H1 (cell line): ENCODE data around the gene SGSH. TPM values are rescaled to one million over a fixed set of nuclear protein-coding genes. Genes with fewer than 3 reads are reported as not detected.

Experiments used
- CTCF ChIA-PET: fragments of 300-600 bp; sonication (Branson Sonifier 250); formaldehyde crosslinking; loops from one replicate; lab custom pipeline; 2021; ENCODE audit not compliant: partially characterized antibody; lab: Charles Lee
- POLR2A ChIA-PET: fragments of 300-600 bp; sonication (Branson Sonifier 250); formaldehyde crosslinking; loops from one replicate; lab custom pipeline; 2021; ENCODE audit warnings: inconsistent platforms; ENCODE audit not compliant: partially characterized antibody; lab: Charles Lee
- DNase-seq, 2 experiments: peaks; one replicate each; pipeline versions ENCODE4 v3.0.0 to v3.0.0-alpha.2; 2010 to 2022; ENCODE audit warnings: low spot score in 2 of 2, low read depth in 1 of 2, mixed read lengths in 1 of 2
- FAIRE-seq: peaks from 2 replicates; lab custom pipeline; 2011; peaks lifted over from hg19 to GRCh38; lab: Jason Lieb, UNC
- H2AFZ ChIP-seq: 2 replicates; pipeline ENCODE4 v1.8.1; 2012; ENCODE audit warnings: low read length, inconsistent platforms
- H2AK5ac ChIP-seq: 2 replicates; pipeline ENCODE4 v1.6.1; 2013; ENCODE audit warnings: low read depth, low read length
- H2BK120ac ChIP-seq: replicated peaks from 2 replicates; pipeline ENCODE3; 2013; ENCODE audit warnings: low read depth, low read length, inconsistent platforms
- H2BK12ac ChIP-seq: 2 replicates; pipeline ENCODE4 v1.6.1; 2013; ENCODE audit warnings: low read depth, low read length
- H2BK15ac ChIP-seq: 2 replicates; pipeline ENCODE4 v1.6.1; 2013; ENCODE audit warnings: low read length
- H2BK20ac ChIP-seq: 2 replicates; pipeline ENCODE4 v1.6.1; 2013; ENCODE audit warnings: low read length
- H2BK5ac ChIP-seq: 2 replicates; pipeline ENCODE4 v1.6.1; 2013; ENCODE audit warnings: low read depth, low read length
- H3K14ac ChIP-seq: 2 replicates; pipeline ENCODE4 v1.6.1; 2013; ENCODE audit warnings: inconsistent platforms; ENCODE audit not compliant: insufficient read length
- H3K18ac ChIP-seq: 2 replicates; pipeline ENCODE4 v1.6.1; 2013; ENCODE audit warnings: low read length; ENCODE audit errors: extremely low read depth
- H3K23ac ChIP-seq: 2 replicates; pipeline ENCODE4 v1.6.1; 2013; ENCODE audit warnings: inconsistent platforms; ENCODE audit not compliant: insufficient read length
- H3K23me2 ChIP-seq: 2 replicates; pipeline ENCODE4 v1.6.1; 2013; ENCODE audit warnings: low read depth, low read length
- H3K27ac ChIP-seq: 2 replicates; pipeline ENCODE4 v1.6.1; 2011; ENCODE audit warnings: low read depth, low read length, inconsistent platforms
- H3K27me3 ChIP-seq, 4 experiments: replicated peaks in 1 of 4; 1 replicate in 1 of 4; 2 replicates in 3 of 4; pipeline versions ENCODE4 v1.6.1 to v1.8.1; 2011 to 2013; ENCODE audit warnings: low read length in 3 of 4, mild to moderate bottlenecking in 3 of 4, inconsistent platforms in 2 of 4, mixed read lengths in 2 of 4, moderate library complexity in 1 of 4; ENCODE audit not compliant: control insufficient read depth in 3 of 4, insufficient read depth in 3 of 4; ENCODE audit errors: extremely low read depth in 1 of 4
- H3K36me3 ChIP-seq, 4 experiments: 2 replicates each; pipeline versions ENCODE4 v1.6.1 to v1.8.1; 2011 to 2013; ENCODE audit warnings: mild to moderate bottlenecking in 4 of 4, low read length in 3 of 4, moderate library complexity in 2 of 4, control low read depth in 1 of 4, inconsistent platforms in 1 of 4; ENCODE audit not compliant: insufficient read depth in 4 of 4, control insufficient read depth in 2 of 4
- H3K4ac ChIP-seq: replicated peaks from 2 replicates; pipeline ENCODE3; 2013; ENCODE audit warnings: low read length, low read depth, mixed read lengths, inconsistent platforms; ENCODE audit not compliant: insufficient read length
- H3K4me1 ChIP-seq, 4 experiments: replicated peaks in 1 of 4; 1 replicate in 1 of 4; 2 replicates in 3 of 4; pipeline versions ENCODE4 v1.6.1 to v1.8.1; 2011 to 2013; ENCODE audit warnings: low read length in 3 of 4, inconsistent platforms in 2 of 4, mixed read lengths in 1 of 4; ENCODE audit not compliant: insufficient read depth in 4 of 4, control insufficient read depth in 3 of 4
- H3K4me2 ChIP-seq, 2 experiments: 2 replicates each; pipeline versions ENCODE4 v1.6.1 to v1.8.1; 2011 to 2013; ENCODE audit warnings: low read depth in 2 of 2, low read length in 2 of 2, control low read depth in 1 of 2, inconsistent platforms in 1 of 2, mild to moderate bottlenecking in 1 of 2; ENCODE audit not compliant: insufficient read depth in 1 of 2
- H3K4me3 ChIP-seq, 4 experiments: fragments of 200-600, 300-600 bp in 1 of 4; sonication (generic), shearing (Covaris generic), sonication (Bioruptor Twin) in 1 of 4; 2 replicates each; pipeline versions ENCODE4 v1.5.1 to v1.8.1; 2011 to 2016; ENCODE audit warnings: low read length in 4 of 4, low read depth in 3 of 4, control low read depth in 2 of 4, inconsistent platforms in 2 of 4, mild to moderate bottlenecking in 2 of 4, mixed read lengths in 1 of 4, moderate library complexity in 1 of 4; ENCODE audit not compliant: insufficient read depth in 2 of 4; ENCODE audit errors: extremely low read depth in 1 of 4
- H3K56ac ChIP-seq: replicated peaks from 2 replicates; pipeline ENCODE3; 2013; ENCODE audit warnings: low read depth, mild to moderate bottlenecking, mixed read lengths, low read length, inconsistent platforms; ENCODE audit not compliant: insufficient read length
- H3K79me1 ChIP-seq: 2 replicates; pipeline ENCODE4 v1.6.1; 2013; ENCODE audit warnings: low read depth, low read length, control low read depth
- H3K79me2 ChIP-seq, 2 experiments: 2 replicates each; pipeline versions ENCODE4 v1.6.1 to v1.8.1; 2012 to 2013; ENCODE audit warnings: low read length in 2 of 2, mild to moderate bottlenecking in 2 of 2, inconsistent platforms in 1 of 2; ENCODE audit not compliant: insufficient read depth in 2 of 2, control insufficient read depth in 1 of 2
- H3K9ac ChIP-seq, 4 experiments: replicated peaks in 1 of 4; 1 replicate in 1 of 4; 2 replicates in 3 of 4; pipeline versions ENCODE4 v1.6.1 to v1.8.1; 2011 to 2013; ENCODE audit warnings: low read depth in 3 of 4, low read length in 3 of 4, control low read depth in 2 of 4, mild to moderate bottlenecking in 2 of 4, moderate library complexity in 2 of 4, inconsistent platforms in 1 of 4; ENCODE audit errors: extremely low read depth in 1 of 4
- H3K9me3 ChIP-seq, 2 experiments: 2 replicates each; pipeline versions ENCODE4 v1.6.1 to v1.8.1; 2012 to 2013; ENCODE audit warnings: mild to moderate bottlenecking in 2 of 2, moderate library complexity in 2 of 2, control low read depth in 1 of 2, inconsistent platforms in 1 of 2, low read depth in 1 of 2, low read length in 1 of 2, mixed read lengths in 1 of 2; ENCODE audit not compliant: insufficient read depth in 2 of 2
- H4K20me1 ChIP-seq, 2 experiments: replicated peaks in 1 of 2; 2 replicates each; pipeline versions ENCODE3 to v1.8.1; 2011 to 2013; ENCODE audit warnings: inconsistent platforms in 2 of 2, low read length in 2 of 2, mild to moderate bottlenecking in 1 of 2; ENCODE audit not compliant: insufficient read depth in 2 of 2, control insufficient read depth in 1 of 2
- H4K5ac ChIP-seq: 2 replicates; pipeline ENCODE4 v1.6.1; 2013; ENCODE audit warnings: low read length, low read depth, mixed read lengths, inconsistent platforms; ENCODE audit not compliant: insufficient read length
- H4K8ac ChIP-seq: 2 replicates; pipeline ENCODE4 v1.8.0; 2013; ENCODE audit warnings: mild to moderate bottlenecking, moderate library complexity, low read length, inconsistent platforms; ENCODE audit not compliant: insufficient read depth; ENCODE audit errors: extremely low read depth
- H4K91ac ChIP-seq: replicated peaks from 2 replicates; pipeline ENCODE3; 2013; ENCODE audit warnings: low read length, mixed read lengths, inconsistent platforms; ENCODE audit not compliant: insufficient read length
- BRCA1 ChIP-seq: IDR thresholded peaks from 2 replicates; pipeline ENCODE4 v1.6.1; 2012; ENCODE audit warnings: low read depth, low read length, improper control_type of control experiment
- CREB1 ChIP-seq: IDR thresholded peaks from 2 replicates; pipeline ENCODE4 v1.6.1; 2012; ENCODE audit warnings: inconsistent platforms
- CTBP2 ChIP-seq: IDR thresholded peaks from 2 replicates; pipeline ENCODE4 v1.7.0; 2011; ENCODE audit warnings: borderline replicate concordance, mild to moderate bottlenecking, moderate library complexity, mixed read lengths, low read length; ENCODE audit not compliant: insufficient read depth, insufficient read length
- JUND ChIP-seq: IDR thresholded peaks from 2 replicates; pipeline ENCODE4 v1.6.1; 2011; ENCODE audit warnings: mild to moderate bottlenecking, improper control_type of control experiment, low read length
- KDM4A ChIP-seq: IDR thresholded peaks from one replicate; pipeline ENCODE4 v1.7.1; 2012; ENCODE audit warnings: low read depth, mild to moderate bottlenecking, moderate library complexity, low read length, inconsistent platforms; ENCODE audit not compliant: severe bottlenecking
- RAD21 ChIP-seq, 2 experiments: IDR thresholded peaks in 1 of 2; conservative IDR thresholded peaks in 1 of 2; 2 replicates each; pipeline ENCODE4 v1.6.1; 2011; ENCODE audit warnings: low read depth in 2 of 2, low read length in 2 of 2, improper control_type of control experiment in 1 of 2, inconsistent platforms in 1 of 2, mild to moderate bottlenecking in 1 of 2, moderate library complexity in 1 of 2
- SIRT6 ChIP-seq: IDR thresholded peaks from one replicate; pipeline ENCODE4 v1.7.1; 2012; ENCODE audit warnings: low read length, inconsistent platforms
- SP1 ChIP-seq: IDR thresholded peaks from 2 replicates; pipeline ENCODE4 v1.6.1; 2011; ENCODE audit warnings: low read depth, low read length
- SP4 ChIP-seq: IDR thresholded peaks from 2 replicates; pipeline ENCODE4 v1.6.1; 2012; ENCODE audit warnings: low read length, inconsistent platforms
- WGBS, 2 experiments: shearing (Covaris generic) in 1 of 2; methylation state at CpG; one replicate each; pipeline versions ENCODE4 v1.1.6 to v1.1.7; 2013 to 2015; ENCODE audit warnings: low lambda C conversion rate in 2 of 2, mixed read lengths in 2 of 2, inconsistent platforms in 1 of 2, low coverage in 1 of 2, missing lambda C conversion rate in 1 of 2; ENCODE audit not compliant: insufficient replicate concordance in 2 of 2, insufficient coverage in 1 of 2, insufficient read length in 1 of 2; ENCODE audit errors: extremely low coverage in 1 of 2, missing lambda C conversion rate in 1 of 2; 5-methylcytosine and 5-hydroxymethylcytosine counted together
- polyA plus RNA-seq, 7 experiments: library from polyadenylated mRNA; depleted of rRNA in 3 of 7; stranded (reverse) in 5 of 7; unstranded in 2 of 7; fragments of >200 nt in 5 of 7; fragments of 200-250 nt in 2 of 7; gene quantifications; 1 replicate in 5 of 7; 2 replicates in 1 of 7; 4 replicates in 1 of 7; pipeline versions ENCODE4 v1.2.1 to v1.2.3, GENCODE V29; 2011 to 2013; ENCODE audit warnings: missing spikeins in 2 of 7, mixed read lengths in 2 of 7
- total RNA-seq: library from RNA; stranded (reverse); fragmentation: NEBNext Ultra II Directional; extraction: Animal tissue kit (Norgen Biotek cat#: 25700); gene quantifications from 2 replicates; pipeline ENCODE4 v1.2.1, GENCODE V29; 2021
- TF ChIP-seq, protein P1 (sequence below): IDR thresholded peaks from 2 replicates; pipeline ENCODE4 v1.6.1; 2012; ENCODE audit warnings: inconsistent platforms

Gene SGSH
- total and polyA plus RNA-seq, 2 of the 8 experiments (the other 6 are each of a cell fraction or from before 2014, with no cell fraction given): 18.0 to 19.6 TPM

GRCh38 chr17:80246726-80247125 lies 26.6 kb upstream of the SGSH start:
- CTCF ChIA-PET: interaction anchor here (0.6 to 2.4 kb wide), 3 partner anchors 18 to 220 kb away, joined by 3 to 10 read pairs (median 4); no protein-coding TSS in a partner anchor
- 91% methylated on average over 8 of the region's 8 CpGs; no CpG with 5 or more reads in 1 of the 2 experiments for WGBS, 2 experiments
- Histone ChIP-seq H4K5ac (no peak overlapping the region), H4K91ac (no peak overlapping the region), H3K56ac (no peak overlapping the region), H3K23ac (no peak overlapping the region), H3K36me3 (peaks cover 0 to 8% (median 3%) of the 10 kb centered on the region in 4 experiments; a peak in 5 of 8 replicates), H3K18ac (no peak overlapping the region), H3K4me3 (no peak overlapping the region), H3K9me3 (no peaks in the 10 kb centered on the region; a peak in 1 of 4 replicates), H3K4me1 (no peaks in the 10 kb centered on the region), H3K4ac (no peak overlapping the region), H2BK12ac (no peak overlapping the region), H2AFZ (no peak overlapping the region), H2BK120ac (no peak overlapping the region), H2AK5ac (no peak overlapping the region), H3K9ac (no peak overlapping the region), H4K8ac (no peak overlapping the region), H3K14ac (no peak overlapping the region), H2BK15ac (no peak overlapping the region), H3K4me2 (no peak overlapping the region), H2BK20ac (no peak overlapping the region), H2BK5ac (no peak overlapping the region), H4K20me1 (peaks cover 0 to 3% of the 10 kb centered on the region in 2 experiments), H3K79me2 (no peaks in the 10 kb centered on the region), H3K27me3 (no peaks in the 10 kb centered on the region), H3K79me1 (no peaks in the 10 kb centered on the region), H3K27ac (no peak overlapping the region), H3K23me2 (no peaks in the 10 kb centered on the region)
- POLR2A ChIA-PET: no interaction called here
- TF ChIP-seq SP4: no peak
- no peak for TF ChIP-seq CTBP2
- TF ChIP-seq, protein P1, sequence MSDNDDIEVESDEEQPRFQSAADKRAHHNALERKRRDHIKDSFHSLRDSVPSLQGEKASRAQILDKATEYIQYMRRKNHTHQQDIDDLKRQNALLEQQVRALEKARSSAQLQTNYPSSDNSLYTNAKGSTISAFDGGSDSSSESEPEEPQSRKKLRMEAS: no peak
- TF ChIP-seq RAD21 (IDR thresholded peaks at IDR 0.05 in 1 of 2, conservative IDR thresholded peaks at IDR 0.05 in 1 of 2; ENCODE audit: low read depth in 2 of 2, low read length in 2 of 2): no peak
- TF ChIP-seq BRCA1: no peak
- no peak for TF ChIP-seq SP1
- no peak for TF ChIP-seq JUND
- no peak for TF ChIP-seq KDM4A
- no peak for TF ChIP-seq SIRT6
- no peak for TF ChIP-seq CREB1
- FAIRE-seq (no peak), DNase-seq (no peak)
